A549 (cell line): ENCODE measurements around the gene PTGR1.

ENCODE experiments used
- EHF ChIP-seq: fragments of 250-450 bp; sonication (Bioruptor Pico); IDR thresholded peaks from 2 replicates; pipeline ENCODE4 v1.5.0; 2020; ENCODE audit warnings: mild to moderate bottlenecking
- KDM1A ChIP-seq: fragments of 200-600 bp; sonication (generic); IDR thresholded peaks from 2 replicates; pipeline ENCODE4 v1.6.1; 2016; ENCODE audit warnings: low read depth, mild to moderate bottlenecking

GRCh38 chr9:111613436-111614040, 14.1 kb upstream of the PTGR1 start:
- no peak for TF ChIP-seq EHF (CRISPR knock-in tag)
- TF ChIP-seq KDM1A: no peak
